SK-N-SH treated with all-trans-retinoic acid at 6 μM for 48 hours (cell line): ENCODE data around the gene IGF1R.

ENCODE experiments used
- ATAC-seq: fragments of 200-7000 bp; cut with Tn5 transposase; 3 replicates; pipeline ENCODE4 v1.9.1; 2020; ENCODE audit warnings: mild to moderate bottlenecking, moderate library complexity
- ARNTL ChIP-seq: fragments of 450-650 bp; formaldehyde crosslinking; IDR thresholded peaks from 2 replicates; pipeline ENCODE4 v1.5.0; 2020; ENCODE audit warnings: low read depth, mild to moderate bottlenecking, moderate library complexity, borderline replicate concordance
- BACH2 ChIP-seq: fragments of 250-450 bp; sonication (Bioruptor Pico); IDR thresholded peaks from 2 replicates; pipeline ENCODE4 v1.9.0; 2021; ENCODE audit warnings: mild to moderate bottlenecking, borderline replicate concordance
- CREB5 ChIP-seq: fragments of 250-450 bp; sonication (Bioruptor Pico); IDR thresholded peaks from 2 replicates; pipeline ENCODE4 v1.5.1; 2020; ENCODE audit warnings: low read depth, mild to moderate bottlenecking, moderate library complexity
- CSDC2 ChIP-seq: fragments of 250-450 bp; sonication (Bioruptor Pico); IDR thresholded peaks from 2 replicates; pipeline ENCODE4 v1.5.0; 2020; ENCODE audit warnings: mild to moderate bottlenecking, moderate library complexity
- ESRRG ChIP-seq: fragments of 250-450 bp; sonication (Bioruptor Pico); IDR thresholded peaks from 2 replicates; pipeline ENCODE4 v1.6.1; 2021; ENCODE audit warnings: mild to moderate bottlenecking
- GLIS3 ChIP-seq: fragments of 250-450 bp; sonication (Bioruptor Pico); IDR thresholded peaks from 2 replicates; pipeline ENCODE4 v1.5.0; 2020; ENCODE audit warnings: mild to moderate bottlenecking, moderate library complexity
- ISL1 ChIP-seq: fragments of 250-450 bp; sonication (Bioruptor Pico); IDR thresholded peaks from 2 replicates; pipeline ENCODE4 v2.1.2; 2022; ENCODE audit warnings: mild to moderate bottlenecking, moderate library complexity
- OSR1 ChIP-seq: fragments of 250-450 bp; sonication (Bioruptor Pico); IDR thresholded peaks from 2 replicates; pipeline ENCODE4 v1.8.0; 2022; ENCODE audit warnings: moderate library complexity, mild to moderate bottlenecking, inconsistent platforms
- PATZ1 ChIP-seq: fragments of 250-450 bp; sonication (Bioruptor Pico); IDR thresholded peaks from 2 replicates; pipeline ENCODE4 v1.8.0; 2020; ENCODE audit warnings: mild to moderate bottlenecking, moderate library complexity, borderline replicate concordance
- PPARA ChIP-seq: fragments of 250-450 bp; sonication (Bioruptor Pico); IDR thresholded peaks from 2 replicates; pipeline ENCODE4 v1.5.0; 2020; ENCODE audit warnings: mild to moderate bottlenecking, borderline replicate concordance
- SNAI2 ChIP-seq: fragments of 250-450 bp; sonication (Bioruptor Pico); IDR thresholded peaks from 2 replicates; pipeline ENCODE4 v1.5.0; 2020; ENCODE audit warnings: mild to moderate bottlenecking, moderate library complexity
- TCF4 ChIP-seq: fragments of 250-450 bp; sonication (Bioruptor Pico); IDR thresholded peaks from 2 replicates; pipeline ENCODE4 v1.8.0; 2021; ENCODE audit warnings: mild to moderate bottlenecking, moderate library complexity, borderline replicate concordance
- TOX ChIP-seq: fragments of 250-450 bp; sonication (Bioruptor Pico); IDR thresholded peaks from 2 replicates; pipeline ENCODE4 v1.8.0; 2021; ENCODE audit warnings: mild to moderate bottlenecking, moderate library complexity, borderline replicate concordance
- TSHZ2 ChIP-seq: fragments of 250-450 bp; sonication (Bioruptor Pico); IDR thresholded peaks from 2 replicates; pipeline ENCODE4 v1.5.0; 2020; ENCODE audit warnings: mild to moderate bottlenecking, moderate library complexity
- ZC3H10 ChIP-seq: fragments of 250-450 bp; sonication (Bioruptor Pico); IDR thresholded peaks from 2 replicates; pipeline ENCODE4 v1.5.1; 2021; ENCODE audit warnings: mild to moderate bottlenecking, moderate library complexity
- ZFP3 ChIP-seq: fragments of 250-450 bp; sonication (Bioruptor Pico); IDR thresholded peaks from 2 replicates; pipeline ENCODE4 v1.5.0; 2020; ENCODE audit warnings: mild to moderate bottlenecking, moderate library complexity
- ZFP30 ChIP-seq: fragments of 450-650 bp; formaldehyde crosslinking; IDR thresholded peaks from 2 replicates; pipeline ENCODE4 v1.5.0; 2022; ENCODE audit warnings: mild to moderate bottlenecking, moderate library complexity
- ZNF565 ChIP-seq: fragments of 450-650 bp; formaldehyde crosslinking; conservative IDR thresholded peaks from 2 replicates; pipeline ENCODE4 v1.5.0; 2020; ENCODE audit warnings: low read depth, mild to moderate bottlenecking, moderate library complexity
- ZNF8 ChIP-seq: fragments of 450-650 bp; formaldehyde crosslinking; IDR thresholded peaks from 2 replicates; pipeline ENCODE4 v1.5.0; 2020; ENCODE audit warnings: mild to moderate bottlenecking, moderate library complexity
- TF ChIP-seq, protein P1 (sequence below): fragments of 250-450 bp; sonication (Bioruptor Pico); IDR thresholded peaks from 2 replicates; pipeline ENCODE4 v1.5.1; 2021; ENCODE audit warnings: mild to moderate bottlenecking, moderate library complexity
- TF ChIP-seq, protein P2 (sequence below): fragments of 250-450 bp; sonication (Bioruptor Pico); IDR thresholded peaks from 2 replicates; pipeline ENCODE4 v1.8.0; 2021; ENCODE audit warnings: low read depth, mild to moderate bottlenecking, moderate library complexity, borderline replicate concordance

Gene IGF1R

DNA sequence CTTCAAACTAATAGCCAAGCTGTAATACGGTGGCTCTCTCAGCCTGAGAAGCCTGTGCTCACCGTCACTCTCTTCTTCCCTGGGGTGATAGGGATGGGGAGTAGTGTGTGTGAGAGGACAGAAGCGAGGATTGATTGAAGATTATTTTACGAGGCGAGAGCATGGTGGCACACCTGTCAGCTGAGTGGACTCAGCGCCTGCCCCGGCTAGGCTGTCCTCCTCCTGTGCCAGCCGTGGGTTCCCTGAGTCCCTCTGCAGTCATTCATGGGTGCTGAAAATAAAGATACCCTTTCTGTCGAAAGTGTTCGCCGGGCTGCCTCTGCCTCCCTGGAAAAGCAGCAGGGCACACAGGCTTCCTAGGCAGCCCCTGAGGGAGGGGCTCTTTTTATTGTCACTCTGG is 235.1 kb downstream of the IGF1R start:
- no peak for ATAC-seq

DNA sequence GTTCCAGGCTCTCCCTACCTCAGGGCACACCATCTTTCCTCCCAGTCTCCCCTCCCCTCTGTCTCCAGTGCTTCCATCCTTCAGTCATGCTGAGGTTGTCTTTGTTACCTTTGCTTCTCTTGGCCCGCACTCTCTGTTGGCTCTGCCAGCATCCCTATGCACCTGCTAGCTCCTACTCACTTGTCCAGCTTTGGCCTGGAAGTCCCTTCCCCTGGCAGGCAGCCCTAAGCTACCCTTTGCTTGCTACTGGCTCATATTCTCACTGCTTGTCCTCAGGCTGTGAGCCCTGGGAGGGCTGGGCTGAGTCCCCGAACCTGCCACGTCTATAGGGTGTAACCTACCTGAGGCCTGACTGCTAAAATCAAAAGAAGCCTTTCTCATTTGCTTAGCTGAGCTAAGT is 236.6 kb downstream of the IGF1R start:
- TF ChIP-seq ZFP3 (CRISPR knock-in tag) (no peak), GLIS3 (CRISPR knock-in tag) (no peak), CREB5 (no peak), OSR1 (CRISPR knock-in tag) (no peak), TOX (no peak), ISL1 (CRISPR knock-in tag) (no peak), ZNF565 (CRISPR knock-in tag) (no peak), PPARA (CRISPR knock-in tag) (no peak), ESRRG (CRISPR knock-in tag) (no peak), ZNF8 (CRISPR knock-in tag) (no peak), ZC3H10 (CRISPR knock-in tag) (no peak), TCF4 (CRISPR knock-in tag) (no peak), BACH2 (CRISPR knock-in tag) (no peak), CSDC2 (CRISPR knock-in tag) (no peak), SNAI2 (no peak)
- TF ChIP-seq, protein P1, sequence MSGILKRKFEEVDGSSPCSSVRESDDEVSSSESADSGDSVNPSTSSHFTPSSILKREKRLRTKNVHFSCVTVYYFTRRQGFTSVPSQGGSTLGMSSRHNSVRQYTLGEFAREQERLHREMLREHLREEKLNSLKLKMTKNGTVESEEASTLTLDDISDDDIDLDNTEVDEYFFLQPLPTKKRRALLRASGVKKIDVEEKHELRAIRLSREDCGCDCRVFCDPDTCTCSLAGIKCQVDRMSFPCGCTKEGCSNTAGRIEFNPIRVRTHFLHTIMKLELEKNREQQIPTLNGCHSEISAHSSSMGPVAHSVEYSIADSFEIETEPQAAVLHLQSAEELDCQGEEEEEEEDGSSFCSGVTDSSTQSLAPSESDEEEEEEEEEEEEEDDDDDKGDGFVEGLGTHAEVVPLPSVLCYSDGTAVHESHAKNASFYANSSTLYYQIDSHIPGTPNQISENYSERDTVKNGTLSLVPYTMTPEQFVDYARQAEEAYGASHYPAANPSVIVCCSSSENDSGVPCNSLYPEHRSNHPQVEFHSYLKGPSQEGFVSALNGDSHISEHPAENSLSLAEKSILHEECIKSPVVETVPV (CRISPR knock-in tag) = no peak
- TF ChIP-seq, protein P2, sequence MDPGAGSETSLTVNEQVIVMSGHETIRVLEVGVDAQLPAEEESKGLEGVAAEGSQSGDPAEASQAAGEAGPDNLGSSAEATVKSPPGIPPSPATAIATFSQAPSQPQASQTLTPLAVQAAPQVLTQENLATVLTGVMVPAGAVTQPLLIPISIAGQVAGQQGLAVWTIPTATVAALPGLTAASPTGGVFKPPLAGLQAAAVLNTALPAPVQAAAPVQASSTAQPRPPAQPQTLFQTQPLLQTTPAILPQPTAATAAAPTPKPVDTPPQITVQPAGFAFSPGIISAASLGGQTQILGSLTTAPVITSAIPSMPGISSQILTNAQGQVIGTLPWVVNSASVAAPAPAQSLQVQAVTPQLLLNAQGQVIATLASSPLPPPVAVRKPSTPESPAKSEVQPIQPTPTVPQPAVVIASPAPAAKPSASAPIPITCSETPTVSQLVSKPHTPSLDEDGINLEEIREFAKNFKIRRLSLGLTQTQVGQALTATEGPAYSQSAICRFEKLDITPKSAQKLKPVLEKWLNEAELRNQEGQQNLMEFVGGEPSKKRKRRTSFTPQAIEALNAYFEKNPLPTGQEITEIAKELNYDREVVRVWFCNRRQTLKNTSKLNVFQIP = no peak
- no peak for ATAC-seq

More for the DNA sequence above, 235.1 kb downstream of the IGF1R start:
- TF ChIP-seq CSDC2 (CRISPR knock-in tag) = no peak
- TF ChIP-seq ZC3H10 (CRISPR knock-in tag) = no peak
- TF ChIP-seq ZFP30 (CRISPR knock-in tag) = no peak
- no peak for TF ChIP-seq BACH2 (CRISPR knock-in tag)
- TF ChIP-seq TSHZ2 (CRISPR knock-in tag) = no peak
- no peak for TF ChIP-seq SNAI2
- TF ChIP-seq CREB5 = no peak
- no peak for TF ChIP-seq PATZ1 (CRISPR knock-in tag)

- no peak for TF ChIP-seq ZFP30 (CRISPR knock-in tag)
- TF ChIP-seq OSR1 (CRISPR knock-in tag) = no peak
- no peak for TF ChIP-seq ARNTL
- TF ChIP-seq BACH2 (CRISPR knock-in tag) = no peak
- TF ChIP-seq PATZ1 (CRISPR knock-in tag) = no peak
- no peak for TF ChIP-seq CREB5
- TF ChIP-seq ZNF565 (CRISPR knock-in tag) = no peak
- no peak for TF ChIP-seq PPARA (CRISPR knock-in tag)
- ATAC-seq = no peak
Measured at GRCh38 chr15:98887976-98888375, 239.6 kb downstream of the IGF1R start.
